ENCODE measurements around the gene PROCR.
"Not testable (repeated sequence)": the region's sequence is repeated elsewhere in the genome, so short reads cannot be mapped to it uniquely, and the experiment has no call there.

PROCR gene

GRCh38 chr20:35165221-35166185 is 6.4 kb upstream of the PROCR start:
- no peak for DNase-seq

GRCh38 chr20:35166242-35166830 is 5.5 kb upstream of the PROCR start:
- peak; percentile 56 for DNase-seq

GRCh38 chr20:35167787-35168186 is 4.1 kb upstream of the PROCR start:
- DNase-seq, result no peak

- not testable (repeated sequence) for DNase-seq
These were observed 3.0 kb upstream of the PROCR start for GRCh38 chr20:35168701-35169409.

GRCh38 chr20:35171438-35171752 is 477 bp upstream of the PROCR start:
- DNase-seq, result no peak

- no peak for DNase-seq
These were observed 548 bp downstream of the PROCR start for GRCh38 chr20:35172434-35172806.

GRCh38 chr20:35173576-35174192 is 1.8 kb downstream of the PROCR start:
- no peak for DNase-seq

- no peak for DNase-seq
These were observed 2.8 kb downstream of the PROCR start for GRCh38 chr20:35174458-35175216.

- no peak for DNase-seq
These were observed 4.3 kb downstream of the PROCR start for GRCh38 chr20:35176132-35176531.

- DNase-seq, result no peak
These were observed 7.7 kb downstream of the PROCR start for GRCh38 chr20:35179292-35180212.

- DNase-seq, result no peak
These were observed 8.4 kb downstream of the PROCR start for GRCh38 chr20:35180266-35180665.

GRCh38 chr20:35181731-35182130 is 9.9 kb downstream of the PROCR start:
- DNase-seq, result no peak

- not testable (repeated sequence) for DNase-seq
These were observed 14.9 kb downstream of the PROCR start for GRCh38 chr20:35186691-35187289.

- no peak for DNase-seq
These were observed 15.8 kb downstream of the PROCR start for GRCh38 chr20:35187584-35188190.

- not testable (repeated sequence) for DNase-seq
These were observed 17.4 kb downstream of the PROCR start for GRCh38 chr20:35189223-35189622.

GRCh38 chr20:35190556-35190955 is 18.7 kb downstream of the PROCR start:
- no peak for DNase-seq

GRCh38 chr20:35191419-35192117 is 19.7 kb downstream of the PROCR start:
- DNase-seq, result peak; percentile 64

GRCh38 chr20:35192118-35192872 is 20.4 kb downstream of the PROCR start:
- peak; percentile 87 for DNase-seq

All from OCI-M1 (cell line).